Stimulated activated CD8-positive, alpha-beta memory T cell treated with anti-CD3 and anti-CD28 coated beads, Interleukin-4, amount 100 ng/mL, for 24 hours (primary cell): ENCODE data around the gene HOXA11.

Source experiments
- DNase-seq: peaks from one replicate; pipeline ENCODE4 v3.0.0-alpha.2; 2020; ENCODE audit warnings: low read depth

Gene HOXA11

GRCh38 chr7:27205325-27206280 is 20.6 kb upstream of the HOXA11 start:
- no peak for DNase-seq

- no peak for DNase-seq
These were observed 19.9 kb upstream of the HOXA11 start for GRCh38 chr7:27204851-27205322.

DNA sequence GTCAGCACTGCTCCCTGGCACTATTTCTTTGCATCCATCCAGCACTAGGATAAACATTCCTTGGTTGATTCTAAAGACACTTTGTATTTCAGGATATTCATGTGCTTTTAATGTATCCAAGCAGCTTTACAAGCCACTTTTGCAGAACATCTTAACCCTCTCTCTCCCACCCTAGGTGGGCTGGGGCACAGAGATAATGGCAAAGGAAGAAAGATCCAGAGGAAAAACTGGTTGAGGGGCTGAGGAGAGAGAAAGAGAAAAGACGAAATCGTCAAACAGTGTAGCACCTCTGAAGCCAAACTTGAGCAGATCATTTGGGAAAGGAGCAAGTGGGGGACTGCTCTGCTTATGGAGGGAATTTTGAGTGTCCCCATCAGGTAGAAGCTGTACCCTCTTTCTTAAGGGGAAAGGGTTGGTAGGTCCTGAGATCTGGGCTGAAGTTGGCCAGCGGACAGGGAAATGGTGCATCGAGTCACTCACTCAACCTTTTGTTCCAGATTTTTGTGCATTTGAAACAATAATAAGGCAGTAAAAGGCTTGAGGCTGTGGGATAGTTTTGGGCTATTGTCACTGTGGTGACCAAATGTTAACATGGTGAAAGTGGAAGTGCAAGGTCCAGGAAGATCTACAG is 19.0 kb upstream of the HOXA11 start:
- DNase-seq, result no peak

DNA sequence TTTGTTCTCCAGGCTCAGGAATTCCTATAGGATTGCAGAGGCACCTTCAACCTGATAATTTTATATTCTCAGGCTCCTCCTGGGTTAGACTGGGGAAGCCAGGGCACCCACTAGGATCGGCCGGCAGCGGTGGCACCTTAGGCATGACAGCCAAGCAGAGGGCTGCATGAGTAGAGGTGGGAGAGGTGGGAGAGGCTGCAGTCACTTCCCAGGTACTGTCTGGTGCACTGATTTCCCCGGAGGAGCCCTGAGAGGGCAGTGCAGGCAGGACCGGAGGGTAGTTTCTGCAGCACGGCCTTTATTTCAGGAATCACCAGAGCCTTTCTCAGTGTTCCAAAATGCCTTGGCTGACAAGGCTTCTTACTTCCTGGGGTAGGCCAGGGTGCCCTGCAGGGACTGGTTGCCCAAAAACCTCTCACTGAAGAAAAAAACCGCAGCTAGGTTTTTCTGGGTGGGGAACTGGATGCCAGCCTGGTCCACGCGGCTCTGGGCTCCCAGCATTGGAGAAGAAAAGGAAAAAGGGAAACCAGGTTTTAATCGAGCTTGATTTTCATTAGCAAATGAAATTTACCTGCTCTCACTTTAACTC is 18.4 kb upstream of the HOXA11 start:
- DNase-seq, result no peak

DNA sequence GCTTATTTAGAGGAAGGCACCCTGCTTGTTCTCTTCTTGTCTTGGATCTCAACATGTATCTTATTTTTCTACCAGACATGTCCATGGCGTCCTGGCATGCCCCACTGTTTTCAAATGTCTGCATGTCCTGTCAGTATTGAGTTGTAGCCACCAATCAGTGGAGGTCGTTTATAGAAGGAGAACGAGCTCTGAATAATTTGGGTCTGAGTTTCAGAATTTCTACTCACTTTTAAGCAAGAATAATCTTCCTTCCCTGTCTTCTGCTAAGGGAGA is 17.8 kb upstream of the HOXA11 start:
- DNase-seq, result no peak

- DNase-seq, result no peak
These were observed 17.2 kb upstream of the HOXA11 start for GRCh38 chr7:27202018-27202861.

GRCh38 chr7:27201580-27202017 is 16.6 kb upstream of the HOXA11 start:
- DNase-seq, result no peak

DNA sequence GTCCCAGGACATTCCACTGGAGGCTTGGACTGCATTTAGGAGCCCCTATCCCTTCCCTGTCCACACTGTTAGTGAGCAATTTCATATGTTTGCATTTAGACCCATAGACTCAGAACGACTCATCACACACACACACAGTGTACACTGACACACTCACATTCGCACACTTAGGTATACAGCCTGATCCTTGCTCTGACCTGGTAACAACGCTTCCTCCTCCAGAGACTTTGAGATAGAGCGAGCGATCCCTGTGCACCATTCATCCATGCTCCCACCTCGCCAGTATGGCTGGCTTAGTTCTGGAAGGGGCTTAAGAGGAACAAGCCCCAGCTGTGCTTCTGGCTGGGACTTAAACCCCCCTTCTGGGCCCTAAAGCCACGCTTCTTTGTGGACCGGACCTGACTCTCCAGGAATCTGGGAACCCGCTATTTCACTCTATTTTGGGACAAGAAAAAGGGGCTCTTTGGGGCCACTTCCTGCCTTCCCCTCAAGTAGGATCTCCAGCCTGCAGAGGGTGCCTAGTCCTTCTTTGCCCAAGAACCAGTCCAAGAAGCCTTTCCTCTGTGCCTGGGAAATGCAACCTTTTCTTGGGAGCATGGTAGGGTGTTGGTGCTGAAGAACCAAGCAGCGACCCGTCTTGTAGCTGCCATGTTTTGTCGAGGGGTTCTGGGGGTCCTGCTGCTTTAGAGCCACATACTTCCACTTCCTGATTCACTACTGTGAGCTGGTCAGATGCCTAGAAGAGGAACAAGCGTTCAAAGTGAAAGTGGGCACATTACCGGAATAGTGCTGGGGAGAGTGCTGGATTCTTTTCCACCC is 15.9 kb upstream of the HOXA11 start:
- no peak for DNase-seq

DNA sequence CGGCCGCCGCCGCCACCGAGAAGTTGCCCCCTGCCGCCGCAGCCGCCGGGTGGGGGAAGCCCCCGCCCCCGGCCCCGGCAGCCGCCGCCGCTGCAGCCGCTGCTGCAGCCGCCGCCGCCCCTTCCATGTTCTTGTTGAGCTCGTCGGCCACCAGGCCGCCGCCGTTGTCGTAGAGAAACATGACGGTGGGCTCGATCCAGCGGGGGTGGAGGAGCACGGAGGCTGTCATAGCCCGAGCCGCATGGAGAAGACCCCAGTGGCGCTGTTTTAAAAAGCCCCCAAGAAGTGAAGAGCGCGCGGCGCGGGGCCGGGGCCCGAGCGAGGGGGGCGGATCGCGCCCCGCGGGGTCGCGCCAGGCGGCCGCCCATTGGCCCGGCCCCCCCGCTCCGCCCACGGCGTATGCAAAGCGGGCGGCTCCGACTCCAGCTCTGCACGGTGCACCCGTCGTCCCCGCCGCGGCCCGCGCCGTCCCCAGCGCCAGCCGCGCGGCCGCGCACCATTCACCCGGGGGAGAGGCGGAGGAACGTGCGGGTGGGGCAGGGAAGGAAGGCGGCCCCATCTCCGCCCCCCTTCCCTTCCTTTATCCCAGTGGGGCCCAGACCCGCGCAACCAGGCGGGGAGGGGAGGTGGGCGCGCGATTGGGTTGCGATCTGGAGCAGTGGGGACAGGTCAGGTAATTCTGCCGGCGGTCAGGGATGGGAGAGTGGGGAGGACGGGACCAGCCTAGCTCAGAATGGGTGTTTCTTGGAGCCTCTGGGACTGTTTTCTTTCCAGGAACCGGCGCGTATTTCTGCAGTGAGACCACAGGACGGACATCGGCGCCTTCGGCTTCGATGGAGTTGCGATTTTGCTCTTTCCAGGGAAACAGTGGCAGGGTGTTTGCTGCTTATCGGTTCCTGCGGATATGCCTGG is 15.1 kb upstream of the HOXA11 start, which contains the start of gene HOXA13:
TSS of gene HOXA13 (minus strand) at position 243 of the 912 bp plus-strand sequence. CDS start at position 229, 14 bp downstream.
- DNase-seq, result peak; percentile 24

DNA sequence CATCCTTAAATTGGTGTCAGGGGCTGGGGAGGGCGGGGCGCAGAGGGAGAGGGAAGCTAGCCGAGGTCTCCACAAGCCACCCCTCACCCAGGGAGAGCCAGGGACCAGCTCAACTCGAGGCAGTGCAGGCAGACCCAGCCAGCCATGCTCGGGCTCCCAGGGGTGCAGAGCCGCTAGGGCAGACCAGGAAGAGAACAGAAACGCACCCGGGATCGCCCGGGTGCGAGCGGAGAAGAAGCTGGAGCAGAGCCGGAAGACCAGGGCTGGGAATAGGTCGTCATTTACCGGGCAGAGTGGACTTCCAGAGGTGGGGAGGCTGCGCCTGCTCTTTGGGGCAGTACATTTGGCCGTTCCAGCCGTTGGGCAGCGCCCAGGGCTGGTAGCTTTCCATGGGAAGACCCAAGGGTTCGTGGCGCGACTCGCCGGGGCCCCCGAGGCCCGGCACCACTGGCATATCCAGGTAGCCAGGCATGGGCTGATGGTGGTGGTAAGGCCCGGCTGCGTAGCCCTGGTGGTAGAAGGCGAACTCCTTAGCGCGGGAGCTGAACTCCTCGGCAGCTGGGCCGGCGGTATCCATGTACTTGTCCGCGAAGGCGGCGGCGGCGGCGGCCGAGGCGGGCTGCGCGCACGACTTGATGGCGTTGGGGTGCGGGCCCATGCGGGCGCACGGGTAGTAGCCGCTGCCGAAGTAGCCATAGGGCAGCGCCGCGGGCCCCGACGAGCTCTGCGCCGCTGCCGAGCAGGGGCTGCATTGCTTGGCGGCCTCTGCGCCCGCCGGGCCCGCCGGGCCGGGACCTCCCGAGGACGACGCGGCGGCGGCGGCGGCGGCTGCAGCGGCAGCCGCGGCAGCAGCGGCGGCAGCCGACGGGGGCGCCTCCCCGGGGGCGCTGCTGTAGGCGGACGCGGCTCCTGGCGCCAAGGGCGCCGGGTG is 14.1 kb upstream of the HOXA11 start:
- no peak for DNase-seq

GRCh38 chr7:27198138-27198841 is 13.3 kb upstream of the HOXA11 start:
- DNase-seq, result no peak

- DNase-seq, result no peak
These were observed 12.4 kb upstream of the HOXA11 start for GRCh38 chr7:27197137-27198042.

DNA sequence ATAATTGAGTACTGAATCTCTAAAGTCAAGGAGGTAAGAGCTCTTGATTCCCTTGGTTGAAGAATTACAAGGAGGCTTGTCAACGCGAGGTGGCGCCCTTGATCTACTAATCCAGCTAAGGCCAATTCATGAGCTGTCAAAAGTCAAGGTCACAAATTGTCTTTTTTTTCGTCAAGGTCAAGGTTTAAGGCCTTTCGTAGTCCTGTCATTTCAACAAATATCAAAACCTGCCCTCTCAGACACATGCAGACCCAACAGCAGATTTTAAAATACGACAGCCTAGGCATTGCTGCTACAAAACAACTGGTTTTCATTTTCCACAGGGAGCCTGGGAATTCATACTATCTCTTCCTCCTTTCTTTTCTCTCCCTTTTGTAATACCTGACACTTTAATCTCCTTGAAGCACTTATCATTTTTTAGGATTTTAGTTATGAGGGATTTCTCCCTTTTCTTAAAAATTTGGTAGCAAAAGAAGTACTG is 11.3 kb upstream of the HOXA11 start:
- peak; percentile 74 for DNase-seq

- DNase-seq, result no peak
These were observed 9.8 kb upstream of the HOXA11 start for GRCh38 chr7:27194686-27195379.

- DNase-seq, result no peak
These were observed 8.9 kb upstream of the HOXA11 start for GRCh38 chr7:27194002-27194352.

GRCh38 chr7:27193335-27194001 is 8.4 kb upstream of the HOXA11 start:
- DNase-seq, result no peak
